GM06990 (cell line): ENCODE data around the gene CMTM6.
"Not testable (repeated sequence)": the region's sequence is repeated elsewhere in the genome, so short reads cannot be mapped to it uniquely, and the experiment has no call there.

ENCODE experiments used
- DNase-seq: peaks from one replicate; pipeline ENCODE4 v3.0.0-alpha.2; 2011; ENCODE audit not compliant: insufficient read length; ENCODE audit errors: extremely low read depth
- H3K27me3 ChIP-seq: replicated peaks from 2 replicates; pipeline ENCODE4 v1.6.0; 2011; ENCODE audit warnings: low read length; ENCODE audit not compliant: control insufficient read depth, insufficient read depth
- H3K36me3 ChIP-seq: 2 replicates; pipeline ENCODE4 v1.5.1; 2011; ENCODE audit warnings: low read length; ENCODE audit not compliant: control insufficient read depth, insufficient read depth
- H3K4me3 ChIP-seq: replicated peaks from 2 replicates; pipeline ENCODE4 v1.5.1; 2011; ENCODE audit warnings: low read depth, mild to moderate bottlenecking, control low read depth, low read length
- CTCF ChIP-seq: IDR thresholded peaks from 2 replicates; pipeline ENCODE4 v1.5.1; 2011; ENCODE audit warnings: low read length, control low read depth, mild to moderate bottlenecking, inconsistent platforms; ENCODE audit not compliant: insufficient read depth, poor library complexity, severe bottlenecking

Gene CMTM6

DNA sequence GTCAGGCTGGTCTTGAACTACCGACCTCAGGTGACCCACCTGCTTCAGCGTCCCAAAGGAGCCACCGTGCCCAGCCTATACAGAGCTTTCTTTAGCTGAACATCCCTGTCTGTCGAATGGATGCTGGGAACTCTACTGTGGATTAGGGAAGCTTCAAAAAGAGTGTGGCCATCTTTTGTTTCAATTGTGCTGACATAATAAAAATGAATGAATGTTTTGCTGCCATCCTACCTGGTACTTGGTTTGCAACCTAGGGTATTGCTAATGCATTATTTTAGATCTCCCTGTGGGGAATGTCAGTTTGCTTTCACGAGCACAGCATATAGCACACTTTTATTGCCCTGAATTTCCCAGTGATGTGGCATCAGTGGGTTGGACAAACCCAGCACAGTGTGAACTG is 32.3 kb downstream of the CMTM6 start:
- no peak for TF ChIP-seq CTCF
- H3K27me3 ChIP-seq: no peaks in the 10 kb centered on the region
- H3K4me3 ChIP-seq: no peak overlapping the region
- DNase-seq: no peak
- H3K36me3 ChIP-seq: no peaks in the 10 kb centered on the region; the same call in 1 of the 2 replicates

GRCh38 chr3:32469151-32469874 is 33.3 kb downstream of the CMTM6 start:
- no peak overlapping the region for H3K4me3 ChIP-seq
- TF ChIP-seq CTCF: no peak
- H3K36me3 ChIP-seq: no peaks in the 10 kb centered on the region; the same call in 1 of the 2 replicates
- DNase-seq: peak; percentile 50
- H3K27me3 ChIP-seq: no peaks in the 10 kb centered on the region

DNA sequence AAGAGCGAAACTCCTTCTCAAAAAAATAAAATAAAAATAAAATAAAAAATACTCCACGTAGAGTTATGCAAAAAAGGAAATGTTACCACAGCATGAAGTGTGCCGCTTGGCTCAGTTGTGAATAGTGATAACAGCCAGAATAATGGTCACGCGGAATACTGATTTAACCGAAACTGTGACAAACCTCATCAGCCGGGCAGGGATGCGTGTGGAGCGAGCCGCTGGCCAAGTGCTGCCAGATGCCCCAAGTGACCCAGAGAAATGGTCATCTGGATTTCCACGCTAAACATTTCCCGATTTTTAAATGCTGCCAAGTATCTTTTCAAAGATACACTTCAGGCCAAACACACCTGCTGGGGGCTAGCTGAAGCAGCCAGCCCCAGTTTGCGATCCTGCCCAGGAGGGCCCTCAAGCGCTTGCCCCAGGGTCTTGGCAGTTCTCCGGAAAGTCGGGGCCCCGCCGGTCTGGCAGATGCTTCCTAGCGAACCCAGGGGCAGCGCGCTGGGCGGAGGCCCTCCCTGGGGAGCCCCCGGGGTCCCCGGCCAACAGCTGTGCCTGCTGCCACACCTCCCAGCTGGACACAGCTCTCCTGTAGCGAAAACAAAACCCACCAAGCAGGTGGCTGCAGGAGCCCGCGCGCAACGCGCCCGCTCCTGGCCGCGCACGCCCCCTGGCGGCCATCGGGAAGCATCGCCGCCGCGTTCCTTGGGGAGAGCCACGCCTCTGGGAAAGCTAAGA is 35.1 kb downstream of the CMTM6 start:
- no peaks in the 10 kb centered on the region for H3K27me3 ChIP-seq
- H3K4me3 ChIP-seq: peak overlapping the region; percentile 44
- peak; percentile 83 for DNase-seq
- no peaks in the 10 kb centered on the region; the same call in 1 of the 2 replicates for H3K36me3 ChIP-seq
- peak; percentile 86 for TF ChIP-seq CTCF

DNA sequence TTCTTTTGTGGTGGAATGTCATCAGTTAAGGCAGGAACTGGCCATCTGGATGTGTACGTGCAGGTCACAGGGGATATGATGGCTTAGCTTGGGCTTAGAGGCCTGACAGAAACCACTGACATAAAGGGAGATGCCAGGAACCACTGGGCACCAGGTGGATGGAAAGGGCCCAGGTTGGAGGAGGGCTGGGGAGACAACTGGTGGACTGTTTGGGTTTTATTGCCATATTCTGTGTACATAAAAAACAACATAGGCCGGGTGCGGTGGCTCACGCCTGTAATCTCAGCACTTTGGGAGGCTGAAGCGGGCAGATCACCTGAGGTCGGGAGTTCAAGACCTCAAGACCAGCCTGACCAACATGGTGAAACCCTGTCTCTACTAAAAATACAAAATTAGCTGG is 35.8 kb downstream of the CMTM6 start:
- H3K36me3 ChIP-seq, DNase-seq, H3K4me3 ChIP-seq, H3K27me3 ChIP-seq: not testable (repeated sequence)

DNA sequence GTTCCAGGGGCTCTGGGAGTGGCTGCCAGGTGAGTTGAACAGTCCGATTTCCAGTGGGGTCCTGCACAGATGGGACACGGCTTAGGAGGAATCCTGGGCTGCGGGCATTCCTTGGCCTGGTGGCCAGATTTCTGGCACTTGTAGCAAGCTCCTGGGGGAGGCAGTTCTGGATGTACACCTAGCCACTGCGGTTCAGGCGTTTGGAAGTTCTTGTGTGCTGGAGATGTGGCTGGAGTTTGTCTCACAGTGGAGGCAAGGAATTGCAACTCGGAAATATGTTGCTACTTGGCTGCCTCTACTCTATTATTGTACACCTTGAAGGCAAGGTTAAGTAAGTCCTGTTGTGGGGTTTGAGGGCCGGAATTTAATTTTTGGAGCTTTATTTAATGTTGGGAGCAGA is 37.9 kb downstream of the CMTM6 start:
- H3K4me3 ChIP-seq, H3K27me3 ChIP-seq, H3K36me3 ChIP-seq, DNase-seq: not testable (repeated sequence)

DNA sequence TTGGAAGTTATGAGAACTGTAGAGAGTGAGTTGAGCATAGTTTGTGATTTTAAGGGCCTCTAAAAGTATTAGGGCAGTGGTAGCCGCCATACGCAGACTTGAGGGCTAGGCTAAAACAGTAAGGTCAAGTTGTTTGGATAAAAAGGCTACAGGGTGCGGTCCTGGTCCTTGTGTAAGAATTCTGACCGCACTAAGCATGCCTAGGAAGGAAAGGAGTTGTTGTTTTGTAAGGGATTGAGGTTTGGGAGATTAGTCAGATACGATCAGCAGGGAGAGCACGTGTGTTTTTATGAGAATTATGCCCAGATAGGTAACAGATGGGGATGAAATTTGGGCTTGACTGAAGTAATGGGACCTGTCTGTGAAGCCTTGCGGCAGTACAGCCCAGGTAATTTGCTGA is 39.2 kb downstream of the CMTM6 start:
- not testable (repeated sequence) for H3K36me3 ChIP-seq, DNase-seq, H3K27me3 ChIP-seq, H3K4me3 ChIP-seq

- H3K4me3 ChIP-seq, H3K27me3 ChIP-seq, H3K36me3 ChIP-seq, DNase-seq: not testable (repeated sequence)
Measured at GRCh38 chr3:32462191-32462986, 40.3 kb downstream of the CMTM6 start.

GRCh38 chr3:32460817-32461496 is 41.7 kb downstream of the CMTM6 start:
- not testable (repeated sequence) for H3K4me3 ChIP-seq, H3K27me3 ChIP-seq, DNase-seq, H3K36me3 ChIP-seq
